Mucosa of gallbladder (tissue), 1 donor: ENCODE measurements around the gene NBPF3. TPM values are rescaled to one million over a fixed set of nuclear protein-coding genes. Genes with fewer than 3 reads are reported as not detected.
"Not testable (repeated sequence)": the region's sequence is repeated elsewhere in the genome, so short reads cannot be mapped to it uniquely, and the experiment has no call there.

Experiments
- DNase-seq: peaks from one replicate; pipeline ENCODE4 v3.0.0-alpha.2; 2020; ENCODE audit warnings: low spot score
- total RNA-seq: library from RNA; stranded (reverse); gene quantifications from one replicate; pipeline ENCODE4 v1.2.1, GENCODE V29; 2021
- donor health status: DM: no; HTN: no; CAD: no.

The NBPF3 gene
- total RNA-seq = 16.4 TPM

- DNase-seq = peak; percentile 94
These were observed at the start of gene NBPF3 for GRCh38 chr1:21439721-21440629. TSS of gene NBPF3 (plus strand) at chr1:21440137. CDS start at chr1:21445087, 4,950 bp downstream.

GRCh38 chr1:21391497-21391896, 48.4 kb upstream of the NBPF3 start:
- DNase-seq = no peak

DNA sequence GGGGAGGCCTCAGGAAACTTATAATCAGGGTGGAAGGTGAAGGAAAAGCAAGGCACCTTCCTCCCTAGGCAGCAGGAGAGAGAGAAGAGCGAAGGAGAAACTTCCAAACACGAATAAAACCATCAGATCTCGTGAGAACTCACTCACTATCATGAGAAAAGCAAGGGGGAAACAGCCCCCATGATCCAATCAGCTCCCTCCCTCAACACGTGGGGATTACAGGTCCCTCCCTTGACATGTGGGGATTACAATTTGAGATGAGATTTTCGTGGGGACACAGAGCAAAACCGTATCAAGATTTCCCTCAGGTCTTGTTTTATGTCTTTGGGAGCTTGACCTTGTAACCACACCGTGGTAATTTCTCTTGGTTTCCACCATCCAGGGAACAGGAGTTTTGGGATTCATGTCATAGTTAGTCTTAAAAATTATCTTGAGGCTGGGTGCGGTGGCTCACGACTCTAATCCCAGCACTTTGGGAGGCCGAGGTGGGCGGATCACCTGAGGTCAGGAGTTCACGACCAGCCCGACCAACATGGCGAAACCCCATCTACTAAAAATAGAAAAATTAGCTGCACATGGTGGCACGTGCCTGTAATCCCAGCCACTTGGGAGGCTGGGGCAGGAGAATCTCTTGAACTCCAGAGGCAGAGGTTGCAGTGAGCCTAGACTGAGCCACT, 47.2 kb upstream of the NBPF3 start:
- DNase-seq = no peak

GRCh38 chr1:21396516-21396915, 43.4 kb upstream of the NBPF3 start:
- no peak for DNase-seq

GRCh38 chr1:21397813-21398188, 42.1 kb upstream of the NBPF3 start:
- DNase-seq = no peak

DNA sequence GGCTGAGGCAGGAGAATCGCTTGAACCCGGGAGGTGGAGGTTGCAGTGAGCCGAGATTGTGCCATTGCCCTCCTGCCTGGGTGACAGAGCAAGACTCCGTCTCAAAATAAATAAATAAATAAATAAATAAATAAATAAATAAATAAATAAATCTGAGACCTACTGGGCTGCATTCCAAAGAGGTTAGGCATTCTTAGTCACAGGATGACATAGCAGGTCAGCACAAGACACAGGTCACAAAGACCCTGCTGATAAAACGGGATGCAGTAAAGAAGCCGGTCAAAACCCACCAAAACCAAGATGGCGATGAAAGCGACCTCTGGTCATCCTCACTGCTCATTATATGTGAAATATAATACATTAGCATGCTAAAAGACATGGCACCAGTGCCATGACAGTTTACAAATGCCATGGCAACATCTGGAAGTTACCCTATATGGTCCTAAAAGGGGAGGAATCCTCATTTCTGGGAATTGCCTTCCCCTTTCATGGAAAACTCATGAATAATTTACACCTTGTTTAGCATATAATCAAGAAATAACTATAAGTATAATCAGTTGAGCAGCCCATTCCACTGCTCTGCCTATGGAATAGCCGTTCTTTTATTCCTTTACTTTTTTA, 38.1 kb upstream of the NBPF3 start:
- not testable (repeated sequence) for DNase-seq

GRCh38 chr1:21406659-21407058, 33.3 kb upstream of the NBPF3 start:
- DNase-seq = no peak

GRCh38 chr1:21409897-21410296, 30.0 kb upstream of the NBPF3 start:
- not testable (repeated sequence) for DNase-seq

DNA sequence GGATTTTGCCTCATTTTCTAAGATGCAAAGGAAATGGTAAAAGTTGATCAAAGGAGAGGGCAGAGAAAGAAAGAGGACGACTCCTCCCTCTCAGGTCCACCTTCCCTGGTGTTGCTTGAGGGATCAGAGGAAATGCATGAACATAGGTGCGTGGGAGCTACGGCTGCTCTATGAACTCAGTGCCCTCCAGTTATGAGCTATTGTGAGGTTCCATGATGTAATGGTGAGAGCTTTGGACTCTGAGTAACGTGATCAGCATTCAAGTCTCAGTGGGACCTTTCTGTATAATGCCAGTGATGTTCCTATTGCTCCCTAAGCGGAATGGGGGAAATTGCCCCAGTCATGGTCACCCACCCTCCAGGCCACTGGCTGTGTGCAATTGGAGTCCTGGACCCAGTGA, 25.9 kb upstream of the NBPF3 start:
- no peak for DNase-seq

DNA sequence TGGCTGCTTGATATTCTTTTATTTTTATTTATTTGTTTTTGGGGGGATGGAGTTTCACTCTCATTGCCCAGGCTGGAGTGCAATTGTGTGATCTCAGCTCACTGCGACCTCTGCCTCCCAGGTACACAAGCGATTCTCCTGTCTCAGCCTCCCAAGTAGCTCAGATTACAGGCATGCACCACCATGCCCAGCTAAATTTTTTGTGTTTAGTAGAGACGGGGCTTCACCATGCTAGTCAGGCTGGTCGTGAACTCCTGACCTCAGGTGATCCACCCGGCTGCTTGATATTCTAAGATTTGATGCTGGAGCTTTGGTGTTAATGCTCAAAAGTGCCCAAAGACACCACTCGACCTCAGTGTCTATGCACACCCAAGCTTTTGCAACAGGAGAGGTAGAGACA, 19.6 kb upstream of the NBPF3 start:
- not testable (repeated sequence) for DNase-seq

- DNase-seq = not testable (repeated sequence)
These were observed 18.6 kb upstream of the NBPF3 start for GRCh38 chr1:21421307-21421706.

GRCh38 chr1:21427798-21428480, 12.0 kb upstream of the NBPF3 start:
- not testable (repeated sequence) for DNase-seq

DNA sequence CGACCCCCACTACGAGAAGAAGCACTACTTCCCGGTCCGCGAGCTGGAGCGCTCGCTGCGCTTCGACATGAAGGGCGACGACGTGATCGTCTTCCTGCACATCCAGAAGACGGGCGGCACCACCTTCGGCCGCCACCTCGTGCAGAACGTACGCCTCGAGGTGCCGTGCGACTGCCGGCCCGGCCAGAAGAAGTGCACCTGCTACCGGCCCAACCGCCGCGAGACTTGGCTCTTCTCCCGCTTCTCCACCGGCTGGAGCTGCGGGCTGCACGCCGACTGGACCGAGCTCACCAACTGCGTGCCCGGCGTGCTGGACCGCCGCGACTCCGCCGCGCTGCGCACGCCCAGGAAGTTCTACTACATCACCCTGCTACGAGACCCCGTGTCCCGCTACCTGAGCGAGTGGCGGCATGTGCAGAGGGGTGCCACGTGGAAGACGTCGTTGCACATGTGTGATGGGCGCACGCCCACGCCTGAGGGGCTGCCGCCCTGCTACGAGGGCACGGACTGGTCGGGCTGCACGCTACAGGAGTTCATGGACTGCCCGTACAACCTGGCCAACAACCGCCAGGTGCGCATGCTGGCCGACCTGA, 11.4 kb upstream of the NBPF3 start:
- DNase-seq = not testable (repeated sequence)

- not testable (repeated sequence) for DNase-seq
These were observed 10.7 kb upstream of the NBPF3 start for GRCh38 chr1:21429210-21429609.

- not testable (repeated sequence) for DNase-seq
These were observed 9.1 kb upstream of the NBPF3 start for GRCh38 chr1:21430875-21431274.

DNA sequence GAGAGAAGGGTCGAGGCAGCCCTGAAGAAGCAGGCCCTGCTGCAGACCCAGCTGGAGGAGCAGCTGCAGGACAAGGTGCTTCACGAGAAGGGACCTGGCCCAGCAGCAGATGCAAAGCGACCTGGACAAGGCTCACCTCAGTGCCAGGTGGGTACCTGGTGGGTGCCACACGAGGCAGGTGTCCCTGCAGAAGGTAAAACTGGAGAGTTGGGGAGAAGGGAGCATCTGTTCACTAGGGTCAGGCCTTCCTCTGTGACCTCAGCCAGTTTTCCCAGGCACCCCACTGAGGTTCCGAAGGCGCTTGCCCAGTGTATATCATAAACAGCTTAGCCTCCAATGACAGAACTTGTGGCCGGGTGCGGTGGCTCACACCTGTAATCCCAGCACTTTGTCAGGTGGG, 5.5 kb upstream of the NBPF3 start:
- DNase-seq = no peak

DNA sequence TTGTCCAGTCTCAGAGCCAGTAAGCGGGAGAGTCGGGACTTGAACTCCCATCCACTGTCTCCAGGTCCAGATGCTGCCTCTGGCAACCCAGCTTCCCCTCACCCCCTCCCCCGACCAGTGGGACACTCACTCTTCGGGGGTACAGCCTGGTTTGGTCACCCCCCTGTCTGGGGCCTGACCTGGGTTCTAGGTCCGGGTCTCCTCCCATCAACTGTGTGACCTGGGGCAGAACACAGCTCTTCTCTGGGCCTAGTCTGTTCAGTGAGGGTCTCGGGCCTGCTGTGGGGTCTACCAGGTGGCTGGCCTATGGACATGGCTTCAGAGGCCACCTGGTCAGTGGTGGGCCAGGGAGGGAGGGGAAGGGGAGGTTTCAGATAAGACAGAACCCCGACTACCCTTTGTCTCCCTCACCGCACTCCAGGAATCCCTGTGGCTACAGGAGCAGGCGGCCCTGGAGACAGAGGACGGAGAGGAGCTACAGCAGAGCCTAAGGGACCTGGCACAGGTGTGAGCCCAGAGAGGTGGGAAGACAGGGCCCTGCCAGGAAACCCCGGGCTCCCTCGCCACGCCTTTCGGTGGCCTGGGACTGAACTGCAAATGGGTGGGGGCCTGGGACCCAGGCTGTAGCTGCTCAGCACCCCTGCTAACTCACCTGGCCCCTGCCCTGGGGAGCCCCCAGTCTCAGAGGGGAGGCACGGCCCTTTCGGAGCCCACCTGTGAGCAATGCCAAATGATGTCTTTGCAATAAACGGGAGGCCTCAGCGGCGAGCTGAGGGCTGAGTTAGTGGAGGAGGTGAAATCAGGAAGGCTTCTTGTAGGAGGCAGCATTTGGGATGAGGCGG, 4.1 kb upstream of the NBPF3 start:
- no peak for DNase-seq

DNA sequence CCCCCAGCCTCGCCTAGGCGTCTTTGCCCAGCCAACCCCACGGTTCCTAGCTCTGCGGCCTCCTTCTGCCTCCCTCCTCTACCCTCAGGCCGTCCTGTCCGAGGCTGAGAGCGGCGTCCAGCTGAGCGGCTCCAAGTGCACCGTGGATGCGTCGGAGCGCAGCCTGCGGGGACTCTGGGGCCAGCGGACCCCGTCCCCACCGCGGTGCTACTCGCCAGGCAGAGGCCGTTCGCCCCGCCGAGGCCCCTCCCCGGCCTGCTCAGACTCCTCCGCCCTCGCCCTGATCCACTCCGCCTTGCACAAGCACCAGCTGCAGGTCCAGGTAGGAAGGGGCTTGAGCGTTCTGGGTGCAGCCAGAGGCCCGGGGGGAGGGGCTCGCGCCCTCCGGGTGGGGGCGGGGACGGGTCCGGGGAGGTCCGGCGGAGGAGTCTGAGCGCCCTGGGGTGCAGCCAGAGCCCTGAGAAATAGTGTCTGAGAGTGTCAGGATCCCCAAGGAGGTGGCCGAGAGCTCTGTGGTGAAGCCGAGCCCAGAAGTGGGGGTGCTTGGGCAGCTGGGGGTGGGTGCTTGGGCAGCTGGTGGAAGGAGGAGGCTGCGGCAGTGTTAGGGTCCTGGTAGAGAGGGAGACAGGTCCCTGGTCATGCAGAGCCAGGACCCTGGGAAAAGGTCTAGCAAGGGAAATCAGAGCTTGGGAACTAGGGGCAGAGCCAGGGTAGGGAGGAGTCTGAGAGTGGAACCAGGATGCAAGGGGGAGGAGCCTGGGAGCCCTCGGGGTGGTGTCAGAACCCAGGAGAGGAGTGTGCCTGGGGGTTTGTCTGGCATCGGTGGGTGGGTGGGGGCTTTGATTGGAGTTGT, 3.2 kb upstream of the NBPF3 start:
- peak; percentile 23 for DNase-seq

DNA sequence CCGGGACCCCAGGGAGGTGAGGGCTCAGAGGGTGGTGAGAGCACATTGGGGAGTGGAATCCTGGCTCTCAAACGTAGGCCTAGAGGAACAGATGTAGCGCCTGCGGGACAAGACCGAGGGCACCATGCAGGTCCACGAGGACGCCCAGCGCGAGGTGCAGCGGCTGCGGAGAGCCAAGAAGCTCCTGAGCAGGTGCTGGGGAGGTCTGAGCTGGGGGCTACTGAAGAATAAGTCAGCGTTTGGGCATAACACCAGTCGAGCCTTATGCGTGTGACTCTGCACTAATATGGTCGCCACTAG, 2.6 kb upstream of the NBPF3 start:
- DNase-seq = no peak
